ENCODE data around the gene SLC1A4.
A peak's percentile ranks its signal among the peaks of the same experiment; 100 is the strongest.
"Not testable (repeated sequence)": the region's sequence is repeated elsewhere in the genome, so short reads cannot be mapped to it uniquely, and the experiment has no call there.

The SLC1A4 gene

GRCh38 chr2:64966017-64966416, 23.2 kb upstream of the SLC1A4 start:
- no peak for DNase-seq (ENCODE audit: low spot score)

GRCh38 chr2:64966839-64967238, 22.4 kb upstream of the SLC1A4 start:
- no peak for DNase-seq (ENCODE audit: low spot score)

DNA sequence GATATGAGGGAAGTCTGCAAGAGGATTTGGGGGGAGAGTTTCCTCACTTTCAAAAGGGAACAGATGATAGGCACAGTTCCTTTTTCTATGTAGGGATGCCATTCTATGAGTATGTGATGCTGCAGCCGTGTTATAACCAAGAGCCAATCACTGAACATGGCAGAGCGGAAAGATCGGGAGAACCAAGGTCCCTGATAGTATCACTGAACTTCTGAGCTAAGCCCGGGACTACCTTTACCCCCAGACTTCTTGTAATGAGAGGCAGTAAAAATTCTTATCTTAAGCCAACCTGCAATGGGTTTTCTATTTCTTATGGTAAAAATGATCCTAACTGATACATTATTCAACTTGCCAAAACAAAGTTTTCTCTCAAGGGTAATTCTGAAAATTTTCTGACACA, 21.6 kb upstream of the SLC1A4 start:
- no peak for DNase-seq (ENCODE audit: low spot score)

DNA sequence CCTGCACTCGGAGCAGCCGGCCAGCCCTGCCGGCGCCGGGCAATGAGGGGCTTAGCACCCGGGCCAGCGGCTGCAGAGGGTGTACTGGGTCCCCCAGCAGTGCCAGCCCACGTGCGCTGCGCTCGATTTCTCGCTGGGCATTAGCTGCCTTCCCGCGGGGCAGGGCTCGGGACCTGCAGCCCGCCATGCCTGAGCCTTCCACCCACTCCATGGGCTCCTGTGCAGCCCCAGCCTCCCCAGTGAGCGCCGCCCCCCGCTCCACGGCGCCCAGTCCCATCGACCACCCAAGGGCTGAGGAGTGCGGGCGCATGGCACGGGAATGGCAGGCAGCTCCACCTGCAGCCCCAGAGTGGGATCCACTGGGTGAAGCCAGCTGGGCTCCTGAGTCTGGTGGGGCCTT, 20.1 kb upstream of the SLC1A4 start:
- not testable (repeated sequence) for DNase-seq (ENCODE audit: low spot score)

DNA sequence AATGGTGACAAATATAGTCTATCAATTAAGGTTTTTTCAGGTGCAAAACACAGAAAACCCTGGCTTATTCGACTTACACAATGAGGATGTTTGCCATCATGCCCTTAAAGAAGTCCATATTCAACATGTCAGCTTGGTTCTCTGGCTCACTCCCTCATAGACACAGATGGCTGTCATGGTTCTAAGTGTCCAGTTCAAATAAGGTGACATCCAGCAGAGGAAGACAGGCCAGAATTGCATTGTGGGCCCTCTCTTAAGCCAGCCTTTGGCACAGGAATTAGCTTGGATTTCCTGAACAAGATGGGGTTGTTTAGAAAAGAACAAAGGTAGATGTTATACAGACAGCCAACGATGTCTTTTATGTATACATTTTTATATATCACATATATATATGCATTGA, 18.7 kb upstream of the SLC1A4 start:
- DNase-seq (ENCODE audit: low spot score), result no peak

DNA sequence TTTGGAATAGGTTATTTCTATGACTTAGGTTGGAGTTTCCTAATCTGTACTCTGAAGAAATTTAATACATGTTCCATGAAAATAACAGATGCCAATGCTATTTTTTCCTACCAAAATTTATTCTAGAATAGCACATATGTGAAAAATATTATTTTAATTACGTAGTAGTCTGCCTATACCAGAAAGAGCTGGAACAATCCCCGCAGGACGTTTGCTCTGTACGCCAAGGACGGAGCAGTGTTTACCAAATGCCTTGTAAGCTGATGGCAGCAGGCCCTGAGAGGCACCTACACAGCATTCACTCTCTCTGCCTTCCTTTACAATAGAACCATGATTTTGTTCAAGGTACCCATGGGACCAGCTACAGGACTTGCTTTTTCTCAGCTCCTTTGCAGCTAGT, 16.8 kb upstream of the SLC1A4 start:
- DNase-seq (ENCODE audit: low spot score), result no peak

DNA sequence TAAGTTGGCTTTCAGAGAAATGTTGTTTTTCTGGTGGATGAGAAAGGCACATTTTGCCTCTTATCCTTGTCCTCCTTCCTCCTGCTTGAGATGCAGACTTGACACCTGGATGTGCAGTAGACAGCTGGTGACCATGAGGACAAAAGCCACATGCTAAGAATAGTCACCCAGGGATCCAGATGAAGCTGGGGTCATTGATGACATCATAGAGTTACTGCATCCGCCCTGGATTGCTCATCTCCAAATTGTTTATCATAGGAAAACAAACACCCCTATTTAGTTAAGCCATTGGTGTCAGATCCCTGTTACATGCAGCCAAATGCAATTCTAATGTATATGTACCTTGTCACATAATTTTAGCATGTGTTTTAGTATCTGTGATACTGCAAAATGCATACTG, 16.3 kb upstream of the SLC1A4 start:
- no peak for DNase-seq (ENCODE audit: low spot score)

GRCh38 chr2:64975232-64975821, 13.9 kb upstream of the SLC1A4 start:
- no peak for DNase-seq (ENCODE audit: low spot score)

GRCh38 chr2:64976276-64976675, 12.9 kb upstream of the SLC1A4 start:
- DNase-seq (ENCODE audit: low spot score), result no peak

DNA sequence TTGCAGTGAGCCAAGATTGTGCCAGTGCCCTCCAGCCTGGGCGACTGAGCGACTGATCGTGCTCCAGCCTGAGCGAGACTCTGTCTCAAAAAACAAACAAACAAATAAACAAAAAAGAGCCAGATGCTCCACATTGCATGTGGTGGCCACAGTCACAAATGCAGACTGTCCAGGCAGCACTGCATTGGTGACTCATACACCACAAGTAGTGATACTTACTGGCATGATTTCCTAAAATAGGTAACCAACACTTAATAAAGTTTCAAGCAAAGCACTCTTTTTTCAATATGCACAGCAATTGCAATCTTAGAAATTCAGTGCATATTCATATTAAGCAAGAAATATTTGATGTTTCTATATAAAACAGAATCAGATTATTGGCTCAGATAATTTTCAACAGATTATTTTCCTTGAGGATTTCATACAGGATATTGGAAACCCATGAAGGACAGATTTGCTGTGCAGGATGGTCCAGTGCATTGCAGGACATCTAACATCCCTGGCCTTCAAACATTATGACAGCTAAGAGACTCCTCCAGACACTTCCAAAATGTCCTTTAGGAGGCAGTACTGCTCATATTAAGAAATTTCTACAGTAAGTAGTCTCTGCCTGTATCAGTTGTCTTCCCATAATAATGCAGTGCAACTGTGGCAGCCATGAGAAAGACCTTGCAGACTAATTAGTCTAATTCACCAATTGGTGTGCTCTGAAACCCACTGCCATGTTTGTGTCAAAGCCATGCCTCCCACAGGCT, 10.5 kb upstream of the SLC1A4 start:
- no peak for DNase-seq (ENCODE audit: low spot score)

- DNase-seq (ENCODE audit: low spot score), result no peak
These were observed 9.5 kb upstream of the SLC1A4 start for GRCh38 chr2:64979744-64980143.

DNA sequence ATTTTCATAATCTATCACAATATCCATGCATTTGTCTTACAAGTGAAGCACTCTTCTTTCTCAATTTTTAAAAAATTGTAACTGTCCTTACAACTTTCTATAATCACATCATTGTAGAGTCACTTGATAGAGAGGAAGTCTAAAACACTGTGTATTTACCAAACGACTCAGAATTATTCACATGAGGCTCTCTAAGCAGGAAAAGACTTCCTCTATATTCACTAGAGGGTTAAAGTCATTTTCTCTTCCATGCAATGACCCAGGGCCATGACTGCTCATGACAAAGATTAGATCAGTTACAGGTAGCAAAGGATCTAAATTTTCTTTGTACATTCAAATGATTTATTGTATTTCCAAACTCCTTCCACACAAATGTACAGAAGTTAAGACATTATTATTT, 9.0 kb upstream of the SLC1A4 start:
- no peak for DNase-seq (ENCODE audit: low spot score)

DNA sequence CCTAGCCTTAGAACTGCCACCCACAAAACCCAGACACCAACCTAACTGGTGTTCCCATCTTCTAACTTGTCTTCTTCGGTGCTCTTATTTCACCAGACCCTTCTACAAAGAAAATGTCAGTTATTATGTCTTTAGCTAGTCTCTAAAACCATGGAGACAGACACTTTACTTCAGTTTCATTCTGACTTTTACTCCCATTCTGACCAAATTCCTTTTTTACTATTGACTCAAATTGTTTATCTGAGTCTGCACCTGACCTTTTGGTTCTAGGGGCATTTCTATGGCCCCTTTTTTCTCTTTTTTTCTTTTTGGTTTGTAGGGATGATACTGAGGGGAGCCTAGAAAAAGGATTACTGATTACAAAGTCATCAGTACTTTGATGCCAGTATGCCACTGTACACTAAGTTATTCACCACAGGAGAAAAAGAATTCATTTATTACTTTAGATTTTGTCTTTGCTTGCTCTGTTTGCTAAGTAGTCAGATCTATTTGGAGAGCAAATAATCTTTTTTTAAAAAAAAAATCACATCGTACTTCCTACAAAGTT, 6.8 kb upstream of the SLC1A4 start:
- DNase-seq (ENCODE audit: low spot score), result no peak

DNA sequence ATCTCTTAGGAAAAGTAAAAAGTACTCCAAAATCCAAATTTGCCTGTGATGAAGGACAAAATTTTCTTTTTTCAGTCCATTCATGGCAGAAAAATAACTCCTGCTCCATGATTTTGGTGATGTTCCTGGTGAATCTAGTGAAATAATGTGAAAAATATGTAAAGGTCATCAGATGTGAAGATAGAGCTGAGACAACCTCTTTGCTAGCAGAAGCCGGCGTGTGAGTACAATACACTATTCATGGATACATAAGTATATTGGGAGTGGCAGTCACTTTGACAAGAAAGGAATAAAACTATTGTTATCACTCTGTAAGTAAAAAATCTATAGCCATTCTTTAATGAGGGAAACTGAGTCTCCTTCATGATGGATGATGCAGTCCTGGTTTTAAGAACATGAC, 6.3 kb upstream of the SLC1A4 start:
- no peak for DNase-seq (ENCODE audit: low spot score)

DNA sequence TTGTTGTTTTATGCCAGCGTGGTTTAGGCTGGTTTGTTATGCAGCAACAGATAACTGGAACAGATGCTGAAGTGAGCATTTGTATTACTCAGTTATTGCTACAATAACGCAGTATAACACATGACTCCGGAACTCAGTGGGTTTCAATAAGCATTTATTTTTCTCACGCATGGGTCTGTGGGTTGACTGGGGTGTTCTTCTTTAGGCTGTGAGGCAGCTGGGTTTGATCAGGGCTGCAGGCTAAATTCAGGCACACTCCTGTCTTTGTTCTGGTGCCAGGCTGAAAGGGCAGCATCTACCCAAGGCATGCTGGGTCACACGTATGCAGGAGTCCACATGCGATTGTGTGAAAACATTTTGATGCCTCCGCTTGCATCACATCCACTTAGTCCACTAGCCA, 3.8 kb upstream of the SLC1A4 start:
- DNase-seq (ENCODE audit: low spot score), result no peak

DNA sequence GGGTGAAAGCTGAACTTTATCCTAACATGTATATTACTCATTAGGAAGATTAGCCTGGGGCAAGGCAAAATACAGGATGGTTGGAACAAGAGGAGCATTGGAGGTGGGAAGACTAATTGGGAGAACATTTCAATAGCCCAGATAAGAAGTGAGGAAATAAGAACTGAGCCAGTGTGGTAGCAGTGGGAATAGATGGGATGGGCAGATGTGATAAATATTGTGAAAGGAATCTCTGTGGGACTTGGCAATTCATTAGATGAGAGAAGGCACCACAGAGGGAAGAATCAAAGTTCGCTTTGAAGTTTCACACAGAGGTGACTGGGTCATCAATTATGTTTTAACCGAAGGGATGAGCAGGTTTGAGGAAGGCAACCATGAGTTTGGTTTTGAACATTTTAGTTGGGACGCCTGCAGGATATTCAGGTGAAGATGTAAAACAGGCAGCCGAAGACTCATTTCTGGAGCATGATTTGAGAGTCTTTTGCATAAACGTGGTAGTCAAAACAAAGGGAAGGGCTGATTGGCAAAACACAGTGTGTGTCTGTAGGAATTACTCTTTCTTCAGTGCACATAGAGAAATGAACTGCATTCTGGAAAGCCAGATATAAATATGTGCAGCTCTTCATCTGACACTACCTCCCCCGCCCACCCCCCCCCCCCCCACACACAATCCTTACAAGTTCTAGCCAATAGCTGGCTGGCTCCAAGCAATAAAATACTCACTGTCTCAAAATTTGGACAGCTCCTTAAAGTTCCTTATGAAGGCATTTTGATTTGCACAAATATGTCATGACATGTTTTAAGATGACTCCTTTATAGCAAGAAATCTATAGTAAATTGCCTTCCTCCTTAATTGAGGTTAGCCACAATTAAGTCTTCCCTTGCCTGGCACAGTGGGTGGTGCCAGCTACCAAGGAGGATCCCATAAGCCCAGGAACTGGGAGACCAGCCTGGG, 1.9 kb upstream of the SLC1A4 start:
- DNase-seq (ENCODE audit: low spot score), result no peak

DNA sequence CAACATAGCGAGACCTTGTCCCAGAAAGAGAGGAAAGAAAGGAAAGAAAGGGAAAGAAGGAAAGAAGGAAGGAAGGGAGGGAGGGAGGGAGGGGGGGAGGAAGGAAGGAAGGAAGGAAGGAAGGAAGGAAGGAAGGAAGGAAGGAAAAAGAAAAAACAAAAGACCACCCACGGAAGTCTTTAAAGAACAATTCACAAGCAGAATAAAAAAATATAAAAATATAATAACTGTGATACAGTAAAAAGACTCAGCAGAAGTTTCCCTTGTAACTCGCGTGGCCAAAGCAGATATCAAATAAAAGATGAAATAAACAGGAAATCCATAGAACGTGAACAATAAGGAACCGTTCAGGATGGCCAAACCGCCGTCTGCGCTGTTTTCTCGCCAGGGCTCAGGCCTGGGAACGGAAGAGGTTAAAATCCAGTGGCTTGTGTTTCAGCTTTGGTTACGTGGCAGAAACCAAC, 1.2 kb upstream of the SLC1A4 start:
- DNase-seq (ENCODE audit: low spot score), result no peak

DNA sequence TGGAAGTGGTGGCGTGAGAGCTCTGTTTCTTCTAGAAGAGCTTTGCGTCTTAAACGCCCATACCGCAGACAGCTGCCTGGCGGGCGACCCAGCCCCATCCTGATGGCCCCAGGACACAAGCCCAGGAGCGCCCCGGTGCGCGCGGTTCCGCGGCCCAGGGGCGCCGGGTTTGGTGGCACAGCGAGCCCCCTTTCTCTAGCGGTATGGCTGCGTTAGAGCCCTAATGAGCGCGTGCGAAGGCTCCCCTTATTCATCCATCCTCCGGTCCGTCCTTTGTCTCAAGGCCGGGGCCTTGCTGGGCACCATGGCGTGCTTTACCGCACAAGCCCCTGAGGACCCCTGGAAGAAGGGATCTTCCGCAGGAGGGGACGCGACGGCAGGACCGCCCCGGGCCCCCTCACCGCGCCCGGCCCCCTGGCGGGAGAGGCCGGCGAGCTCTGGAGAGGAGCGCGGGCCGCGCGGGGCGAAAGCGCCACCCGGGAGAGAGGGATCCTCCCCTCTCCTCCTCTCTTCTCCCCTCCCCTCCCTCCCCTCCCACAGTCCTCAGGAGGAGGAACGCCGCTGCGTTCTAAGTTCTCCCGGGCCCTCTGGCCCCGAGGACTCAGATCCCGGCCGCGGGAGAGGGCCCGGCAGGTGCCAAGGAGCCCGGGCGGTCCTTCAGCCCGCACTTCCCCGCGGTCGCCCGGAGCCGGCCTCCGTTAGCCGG, 626 bp upstream of the SLC1A4 start:
- DNase-seq (ENCODE audit: low spot score), result peak; percentile 63

DNA sequence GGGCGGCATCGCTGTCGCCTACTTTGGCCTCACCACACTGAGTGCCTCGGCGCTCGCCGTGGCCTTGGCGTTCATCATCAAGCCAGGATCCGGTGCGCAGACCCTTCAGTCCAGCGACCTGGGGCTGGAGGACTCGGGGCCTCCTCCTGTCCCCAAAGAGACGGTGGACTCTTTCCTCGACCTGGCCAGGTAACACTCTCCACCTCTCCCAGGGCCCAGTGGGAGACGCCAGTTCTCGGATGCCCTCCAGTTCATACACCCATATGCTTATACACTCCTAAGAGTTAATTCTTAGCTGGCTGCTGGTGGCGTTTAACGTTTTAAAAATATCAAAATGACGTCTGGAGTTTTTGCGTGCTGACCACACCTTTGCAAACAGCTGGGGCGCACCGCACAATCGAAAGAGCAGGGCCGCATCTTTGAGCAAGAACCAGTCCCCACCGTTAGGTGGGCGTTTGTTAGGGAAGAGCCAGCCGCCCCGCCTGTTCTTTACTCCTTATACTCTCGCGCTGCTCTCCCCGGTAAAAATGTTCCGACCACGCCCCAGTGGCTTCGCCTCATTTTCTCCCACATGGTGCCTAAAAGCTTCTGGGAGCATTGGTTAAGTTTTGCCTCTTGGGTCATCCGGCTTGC, 899 bp downstream of the SLC1A4 start:
- DNase-seq (ENCODE audit: low spot score), result no peak

- DNase-seq (ENCODE audit: low spot score), result no peak
These were observed 1.7 kb downstream of the SLC1A4 start for GRCh38 chr2:64990876-64991275.

- DNase-seq (ENCODE audit: low spot score), result no peak
These were observed 3.0 kb downstream of the SLC1A4 start for GRCh38 chr2:64992218-64992617.

Data from D341Med (cell line).